ENCODE measurements around the gene GRIN2A.

The GRIN2A gene

GRCh38 chr16:9992441-9992840 lies 189.8 kb downstream of the GRIN2A start:
- no peak for DNase-seq
- intact Hi-C loops (cut with DNase I), result no loop called here

GRCh38 chr16:9980981-9981380 lies 201.2 kb downstream of the GRIN2A start:
- intact Hi-C loops (cut with DNase I), result no loop called here
- DNase-seq, result no peak

GRCh38 chr16:9978160-9978725 lies 204.0 kb downstream of the GRIN2A start:
- DNase-seq, result no peak
- intact Hi-C loops (cut with DNase I), result no loop called here

- DNase-seq, result peak in 2 of 10 donors; percentile 13 to 82
- intact Hi-C loops (cut with DNase I), result no loop called here
Measured at GRCh38 chr16:9977333-9977897, 204.8 kb downstream of the GRIN2A start.

GRCh38 chr16:9976601-9977000 lies 205.6 kb downstream of the GRIN2A start:
- intact Hi-C loops (cut with DNase I), result no loop called here
- DNase-seq, result peak; percentile 45 to 95 (median 66)

GRCh38 chr16:9971907-9972306 lies 210.3 kb downstream of the GRIN2A start:
- no peak for DNase-seq
- intact Hi-C loops (cut with DNase I), result no loop called here

GRCh38 chr16:9970796-9971195 lies 211.4 kb downstream of the GRIN2A start:
- intact Hi-C loops (cut with DNase I), result no loop called here
- no peak for DNase-seq

- DNase-seq, result no peak
- intact Hi-C loops (cut with DNase I), result no loop called here
Measured at GRCh38 chr16:9970244-9970643, 212.0 kb downstream of the GRIN2A start.

- intact Hi-C loops (cut with DNase I), result no loop called here
- DNase-seq, result peak in 1 of 10 donors; percentile 86
Measured at GRCh38 chr16:9969580-9969979, 212.6 kb downstream of the GRIN2A start.

- intact Hi-C loops (cut with DNase I), result no loop called here
- no peak for DNase-seq
Measured at GRCh38 chr16:9966569-9967157, 215.6 kb downstream of the GRIN2A start.

- intact Hi-C loops (cut with DNase I), result no loop called here
- peak in 1 of 10 donors; percentile 67 for DNase-seq
Measured at GRCh38 chr16:9965079-9965478, 217.1 kb downstream of the GRIN2A start.

GRCh38 chr16:9964426-9964825 lies 217.8 kb downstream of the GRIN2A start:
- intact Hi-C loops (cut with DNase I), result no loop called here
- no peak for DNase-seq

GRCh38 chr16:9957433-9957832 lies 224.8 kb downstream of the GRIN2A start:
- intact Hi-C loops (cut with DNase I), result no loop called here
- no peak for DNase-seq

- intact Hi-C loops (cut with DNase I), result no loop called here
Measured at GRCh38 chr16:9957002-9957401, 225.2 kb downstream of the GRIN2A start.

GRCh38 chr16:9955677-9956076 lies 226.6 kb downstream of the GRIN2A start:
- intact Hi-C loops (cut with DNase I), result no loop called here
- no peak for DNase-seq

More at GRCh38 chr16:9957002-9957401, 225.2 kb downstream of the GRIN2A start:
- DNase-seq, result no peak

- DNase-seq, result no peak
- intact Hi-C loops (cut with DNase I), result no loop called here
Measured at GRCh38 chr16:9953908-9954570, 228.2 kb downstream of the GRIN2A start.

GRCh38 chr16:9950658-9951057 lies 231.6 kb downstream of the GRIN2A start:
- DNase-seq, result no peak
- intact Hi-C loops (cut with DNase I), result no loop called here

GRCh38 chr16:9949396-9949795 lies 232.8 kb downstream of the GRIN2A start:
- intact Hi-C loops (cut with DNase I), result no loop called here
- no peak for DNase-seq

- DNase-seq, result no peak
- intact Hi-C loops (cut with DNase I), result no loop called here
Measured at GRCh38 chr16:9948933-9949332, 233.3 kb downstream of the GRIN2A start.

- DNase-seq, result no peak
- intact Hi-C loops (cut with DNase I), result no loop called here
Measured at GRCh38 chr16:9946022-9946720, 236.1 kb downstream of the GRIN2A start.

GRCh38 chr16:9943121-9943520 lies 239.1 kb downstream of the GRIN2A start:
- DNase-seq, result peak in 6 of 10 donors; percentile 25 to 90 (median 60)
- intact Hi-C loops (cut with DNase I), result no loop called here
